Endometrial microvascular endothelial cells (primary cell): ENCODE measurements around the gene TRAT1. TPM values are rescaled to one million over a fixed set of nuclear protein-coding genes. Genes with fewer than 3 reads are reported as not detected.

Experiments used
- in situ Hi-C: cut with HindIII; loops from 2 replicates; pipeline ENCODE4 v1.10.0; 2017; ENCODE audit warnings: low sequenced_read_pairs, low pct_unique_long_range_greater_than_20kb; ENCODE audit errors: inconsistent ontology term
- total RNA-seq: library from RNA; depleted of rRNA; stranded (reverse); fragments of >200 nt; gene quantifications from one replicate; pipeline ENCODE4 v1.2.3, GENCODE V29; 2015; ENCODE audit errors: inconsistent ontology term

TRAT1 gene
- total RNA-seq, 1 donor from 2014 or later: not detected

DNA sequence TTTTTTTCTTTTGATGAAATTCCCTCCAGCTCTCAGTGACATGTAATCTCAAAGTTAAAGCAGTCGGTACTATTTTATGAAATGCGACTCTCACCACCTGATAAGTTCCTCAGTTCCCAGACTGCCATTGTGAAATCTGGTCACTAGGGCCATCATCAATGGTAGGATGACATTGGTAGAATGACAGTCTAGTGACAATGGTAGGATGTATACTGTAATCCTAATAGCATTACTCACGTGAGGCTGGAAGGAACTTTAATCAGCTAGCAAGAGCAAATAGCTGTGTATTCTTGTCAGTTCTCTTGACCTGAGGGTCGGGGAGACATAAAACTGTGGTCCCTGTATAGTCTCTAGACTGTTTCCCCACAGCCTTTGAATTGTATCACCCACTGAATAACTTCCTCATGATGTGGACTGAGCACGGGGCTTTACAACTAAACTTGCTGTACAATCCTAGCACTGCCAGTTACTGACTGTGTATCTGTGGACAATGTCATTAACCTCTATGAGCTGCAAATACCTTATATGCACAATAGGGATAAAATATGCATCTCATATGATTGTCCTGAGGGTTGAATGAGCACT, 23.2 kb downstream of the TRAT1 start:
- in situ Hi-C loops: no loop called here

DNA sequence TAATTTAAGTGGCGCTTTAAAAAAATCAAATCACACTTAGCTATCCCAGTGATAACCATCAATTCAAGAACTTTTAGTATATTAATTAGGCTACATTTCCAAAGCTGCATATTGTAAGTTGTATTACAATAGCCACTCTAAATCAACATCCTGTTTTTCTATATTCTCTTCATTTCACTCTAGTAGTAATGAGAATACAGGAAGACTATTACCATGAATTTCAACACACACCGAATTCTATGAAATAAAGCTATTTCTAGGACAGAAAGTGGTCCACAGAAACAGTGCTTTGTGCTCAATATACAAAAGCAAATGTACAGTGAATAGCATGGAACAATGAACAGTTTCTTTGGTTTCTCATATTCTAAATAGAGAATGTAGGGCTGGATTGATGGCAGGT, 24.6 kb downstream of the TRAT1 start:
- in situ Hi-C loops: no loop called here

DNA sequence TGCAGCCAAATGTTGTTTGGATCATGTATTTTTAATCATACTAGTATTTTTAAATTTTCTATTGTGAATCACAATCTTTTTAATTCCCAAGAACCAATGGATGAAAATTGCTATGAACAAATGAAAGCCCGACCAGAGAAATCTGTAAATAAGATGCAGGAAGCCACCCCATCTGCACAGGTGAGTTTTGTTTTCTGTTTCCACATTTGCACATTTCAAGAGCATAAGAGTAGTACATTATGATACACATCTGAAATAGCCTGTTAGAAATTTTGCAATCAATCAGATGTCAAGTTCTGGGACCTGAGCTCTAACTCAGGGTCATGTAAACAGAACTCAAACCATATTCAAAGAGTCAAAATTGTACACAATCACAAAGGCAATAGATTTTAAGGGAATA, 26.5 kb downstream of the TRAT1 start:
- in situ Hi-C loops: no loop called here

DNA sequence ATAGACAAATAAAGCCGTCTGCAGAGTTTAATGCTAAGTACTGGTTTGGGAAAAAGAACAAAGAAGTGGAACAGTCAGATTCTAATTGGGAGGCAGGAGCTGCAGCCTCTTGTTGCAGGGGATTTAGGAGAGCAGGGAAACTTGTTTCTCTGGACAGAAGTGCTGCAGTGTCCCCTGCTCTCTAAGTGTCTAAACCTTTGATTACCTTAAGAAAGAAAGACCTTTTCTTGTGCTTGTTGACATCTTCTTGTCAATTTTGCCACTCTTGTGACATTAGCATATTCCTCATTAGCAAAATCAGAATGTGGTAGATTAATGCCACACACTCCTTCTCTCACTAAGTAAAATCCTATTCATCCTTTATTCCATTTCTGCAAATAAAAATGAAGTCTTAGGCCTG, 38.8 kb downstream of the TRAT1 start:
- in situ Hi-C loops: no loop called here

DNA sequence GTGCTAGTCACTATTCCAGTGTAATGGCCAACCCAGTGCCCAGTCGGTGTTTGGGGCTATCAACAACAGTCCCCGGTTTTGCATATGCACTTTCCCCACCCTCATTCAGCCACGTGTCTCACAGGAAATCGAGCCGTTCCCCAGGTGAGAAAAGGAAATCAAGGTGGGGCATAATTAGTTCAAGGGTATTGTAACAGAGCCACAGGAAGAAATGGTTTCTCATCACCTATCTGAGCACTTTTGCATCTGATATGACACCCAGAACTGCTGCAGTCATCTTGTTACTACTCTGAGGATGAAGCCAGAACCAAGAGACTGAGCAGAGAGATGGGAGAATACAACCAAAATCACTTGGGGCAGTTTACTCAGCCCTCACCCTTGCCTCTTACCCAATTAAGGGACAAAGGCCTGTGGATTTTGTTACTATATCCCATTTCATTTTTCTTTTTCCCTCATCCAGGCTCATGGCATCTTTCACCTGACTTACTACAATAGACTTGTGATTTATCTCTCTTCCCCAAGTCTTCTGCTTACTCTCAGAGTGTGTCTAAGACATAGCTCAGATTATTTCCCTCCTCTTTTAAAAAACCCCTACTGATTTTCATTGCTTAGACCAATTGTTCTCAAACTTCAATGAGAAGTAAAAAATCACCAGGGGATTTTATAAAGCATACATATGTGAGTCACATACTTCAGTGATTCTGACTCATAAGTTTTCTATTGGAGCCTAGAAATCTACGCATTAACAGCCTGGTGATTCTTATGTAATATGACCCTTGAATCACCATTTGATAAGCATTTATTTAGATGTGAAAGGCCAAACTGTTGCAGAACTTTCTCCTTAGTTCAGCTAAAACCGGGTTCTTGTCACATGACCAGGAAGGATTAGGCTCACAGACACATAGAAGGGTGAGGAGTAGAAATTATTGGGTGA, 40.5 kb downstream of the TRAT1 start:
- in situ Hi-C loops: no loop called here

DNA sequence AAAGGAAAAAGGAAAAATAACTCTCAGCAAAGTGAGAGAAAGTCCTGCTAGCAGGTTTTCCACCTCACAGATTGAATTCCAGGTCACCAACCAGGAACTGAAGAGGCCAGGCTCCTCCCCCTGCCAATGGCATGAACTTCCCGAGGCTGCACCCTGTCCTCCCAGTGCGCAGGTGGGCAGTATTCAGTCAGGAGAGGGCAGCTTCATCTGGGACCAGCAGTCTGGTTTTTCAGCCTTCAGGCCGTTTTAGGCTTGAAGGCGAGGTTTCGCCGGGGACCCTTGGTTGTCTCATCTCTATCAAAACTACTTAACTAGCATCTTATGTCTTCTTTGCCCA, 41.2 kb downstream of the TRAT1 start:
- in situ Hi-C loops: no loop called here

DNA sequence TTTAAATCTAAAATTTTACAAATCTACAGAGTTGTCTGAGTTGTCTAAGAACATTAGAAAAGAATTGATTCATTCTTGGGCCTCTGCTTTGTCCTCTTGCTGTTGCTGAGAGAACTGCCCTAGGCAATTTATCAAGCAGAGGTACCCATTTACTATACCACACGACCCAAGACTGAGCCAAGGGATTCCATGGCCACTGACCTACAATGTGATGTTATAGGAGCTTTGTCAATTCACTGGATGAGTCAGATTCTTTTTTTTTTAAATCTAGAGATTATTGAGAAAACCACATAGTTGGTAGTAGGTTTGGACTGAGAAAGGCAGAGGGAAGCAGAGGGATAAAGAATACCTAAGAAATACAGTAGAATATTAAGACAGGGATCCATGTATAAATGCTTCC, 55.3 kb downstream of the TRAT1 start:
- in situ Hi-C loops: no loop called here

DNA sequence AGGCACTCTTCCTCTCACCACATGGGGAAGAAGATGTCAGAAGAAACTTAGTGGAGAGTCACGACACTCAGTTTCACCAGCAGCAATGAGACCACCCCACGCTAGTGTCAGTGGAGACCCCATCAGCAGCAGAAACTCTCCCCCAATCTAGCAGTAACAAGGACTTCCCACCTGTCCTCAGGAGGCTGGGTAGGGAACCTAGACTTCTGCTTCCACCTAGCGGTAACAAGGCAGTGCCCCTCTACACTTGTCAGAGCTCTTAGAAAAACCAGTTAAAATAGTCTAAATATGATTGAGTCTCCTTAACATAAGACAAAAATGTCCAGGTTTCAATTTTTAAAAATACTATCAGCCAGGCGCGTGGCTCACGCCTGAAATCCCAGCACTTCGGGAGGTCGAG, 57.3 kb downstream of the TRAT1 start:
- in situ Hi-C loops: no loop called here

DNA sequence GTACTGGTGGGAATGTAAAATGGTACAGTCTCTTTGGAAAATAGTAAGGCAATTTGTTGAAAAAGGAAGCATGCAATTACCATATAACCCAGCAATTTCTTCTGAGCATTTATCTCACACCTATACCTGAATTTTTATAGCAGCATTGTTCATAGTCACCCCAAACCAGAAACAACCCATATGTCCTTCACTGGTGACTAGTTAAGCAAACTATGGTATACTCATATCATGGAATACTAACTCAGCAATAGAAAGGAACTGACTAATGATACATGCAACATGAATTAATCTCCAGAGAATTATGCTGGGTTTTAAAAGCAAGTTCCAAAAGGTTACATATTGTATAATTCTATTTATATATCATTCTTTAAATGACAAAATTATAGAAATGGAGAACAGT, 60.2 kb downstream of the TRAT1 start:
- in situ Hi-C loops: no loop called here

DNA sequence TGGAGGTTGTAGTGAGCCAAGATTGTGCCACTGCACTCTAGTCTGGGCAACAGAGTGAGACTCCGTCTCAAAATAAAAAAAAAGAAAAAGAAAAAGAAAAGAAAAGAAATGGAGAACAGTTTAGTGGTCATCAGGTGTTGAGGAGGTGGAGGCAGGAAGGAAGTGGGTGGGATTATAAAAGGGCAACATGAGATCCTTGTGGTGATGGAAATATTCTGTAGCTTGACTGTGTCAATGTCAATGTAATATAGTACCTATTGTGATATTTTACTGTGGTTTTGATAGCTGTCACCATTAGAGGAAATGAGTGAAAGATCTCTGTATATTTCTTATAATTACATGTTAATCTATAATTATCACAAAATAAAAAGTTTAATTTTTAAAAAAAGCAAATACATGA, 60.8 kb downstream of the TRAT1 start:
- in situ Hi-C loops: no loop called here

DNA sequence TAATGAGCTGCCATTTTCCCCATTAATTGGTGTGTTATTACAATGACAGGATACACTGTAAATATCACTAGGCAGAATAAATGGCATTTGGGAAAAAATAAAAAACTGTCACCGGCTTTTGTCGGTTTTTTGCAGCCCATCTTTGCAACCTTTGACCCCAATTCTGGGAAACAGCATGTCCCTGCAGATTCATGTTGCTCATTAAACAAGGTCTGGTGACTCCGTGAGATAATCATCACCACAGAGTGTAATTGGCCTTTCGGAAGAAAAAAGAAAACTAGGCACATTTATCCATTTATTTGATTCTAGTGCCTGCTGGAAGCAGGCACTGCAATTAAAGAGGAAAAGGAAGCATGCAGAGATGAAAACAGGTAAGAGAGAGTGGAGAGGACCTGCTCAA, 64.5 kb downstream of the TRAT1 start:
- in situ Hi-C loops: no loop called here

DNA sequence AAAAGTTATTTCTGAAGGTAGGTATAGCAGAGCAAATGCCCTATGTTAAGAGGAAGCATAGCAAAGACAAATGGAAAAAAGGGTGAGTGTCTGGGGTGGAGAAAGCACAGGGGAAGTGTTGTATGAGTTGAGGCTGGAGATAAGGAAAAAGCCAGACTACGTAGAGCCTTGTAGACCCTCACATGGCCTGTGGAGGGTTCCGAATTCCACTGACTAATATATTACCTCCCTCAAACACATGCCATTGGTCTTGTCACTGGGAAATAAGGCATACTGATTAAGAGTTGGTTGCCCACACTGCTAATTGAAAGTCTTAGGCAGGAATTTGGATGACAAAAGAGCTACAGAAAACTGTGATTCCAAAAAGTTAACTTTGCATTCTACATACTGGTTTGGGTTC, 65.2 kb downstream of the TRAT1 start:
- in situ Hi-C loops: no loop called here

DNA sequence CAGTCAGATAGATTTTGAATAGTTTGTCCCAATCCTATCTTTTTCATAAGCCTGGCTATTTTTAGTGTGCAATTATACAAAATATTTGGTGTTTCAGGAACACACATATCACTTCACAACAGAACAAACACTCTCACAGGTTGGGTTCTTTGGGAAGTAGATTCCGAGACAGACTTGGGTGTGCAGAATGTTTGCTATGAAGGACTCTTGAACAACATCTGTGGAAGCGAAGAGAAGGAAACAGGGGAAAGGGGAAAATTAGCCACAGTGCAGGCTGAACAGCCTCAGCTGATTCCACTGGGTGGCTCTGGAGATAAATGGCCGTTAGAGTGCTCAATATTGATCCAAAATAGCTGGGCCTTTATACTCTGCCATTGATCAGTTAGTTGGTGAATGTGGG, 69.2 kb downstream of the TRAT1 start:
- in situ Hi-C loops: no loop called here

DNA sequence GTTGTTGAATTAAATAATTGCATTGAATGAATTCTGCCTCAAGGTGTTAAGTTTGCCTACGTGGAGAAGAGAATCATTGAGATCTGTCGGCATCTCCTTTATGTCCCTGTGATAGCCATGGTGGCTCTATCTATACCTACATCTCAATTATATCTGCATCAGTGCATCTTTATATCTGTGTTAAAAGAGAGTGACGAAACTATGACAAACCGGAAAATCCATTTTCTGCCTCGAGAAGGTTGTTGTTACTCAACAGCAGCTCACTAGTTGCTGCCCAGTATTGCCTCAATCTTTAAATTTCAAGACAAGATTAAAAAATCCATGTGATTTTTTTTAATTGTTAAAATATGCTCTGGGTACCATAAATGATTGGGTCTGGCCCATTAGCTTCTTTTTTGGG, 72.4 kb downstream of the TRAT1 start:
- in situ Hi-C loops: no loop called here

DNA sequence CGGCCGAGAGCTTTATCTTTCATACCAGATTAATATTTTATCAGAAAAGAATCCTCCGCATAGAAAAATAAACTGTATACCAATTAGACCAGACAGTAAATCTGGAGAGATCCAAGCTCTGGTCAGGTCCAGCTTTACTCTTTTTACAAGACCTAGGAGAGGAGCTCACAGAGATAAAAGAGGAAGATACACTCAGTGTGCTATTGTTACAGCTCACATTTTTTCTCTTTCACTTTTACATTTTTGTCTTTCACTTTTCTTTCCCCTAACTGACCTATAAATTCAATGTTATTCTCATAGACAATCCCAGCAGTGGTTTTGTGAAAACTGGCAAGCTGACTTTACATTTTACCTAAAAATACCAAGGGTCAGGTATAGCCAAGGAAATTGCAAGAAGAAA, 75.3 kb downstream of the TRAT1 start:
- in situ Hi-C loops: no loop called here

DNA sequence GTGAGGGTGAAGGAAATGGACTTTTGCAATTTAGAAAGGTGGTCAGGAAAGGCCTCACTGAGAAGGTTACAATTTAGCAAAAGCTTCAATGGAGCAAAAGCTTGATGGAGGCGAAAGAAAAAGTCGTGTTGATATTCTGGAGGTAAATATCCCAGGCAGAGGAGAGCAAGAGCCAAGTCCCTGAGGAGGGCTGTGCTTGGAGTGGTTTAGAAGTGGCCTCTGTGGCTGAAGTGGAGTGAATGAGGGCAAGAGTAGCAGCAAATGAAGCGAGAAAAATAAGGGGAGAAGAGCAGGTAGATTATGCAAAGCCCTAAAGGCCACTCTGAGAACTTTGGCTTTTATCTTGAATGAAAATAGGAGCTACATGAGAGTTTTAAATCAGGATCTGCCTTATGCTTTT, 76.9 kb downstream of the TRAT1 start:
- in situ Hi-C loops: no loop called here

Other genes with a start within 250 kb of the TRAT1 start
- gene CIP2A, start 233.3 kb upstream of the TRAT1 start, total RNA-seq: 35.5 TPM
- 3.5 TPM for gene DZIP3, start 233.1 kb upstream of the TRAT1 start, total RNA-seq
- gene RETNLB, start 65.4 kb upstream of the TRAT1 start, total RNA-seq: not detected
- not detected for gene GUCA1C, start 131.1 kb downstream of the TRAT1 start, total RNA-seq